ENCODE measurements around the gene BLOC1S4.

The BLOC1S4 gene

GRCh38 chr4:6692379-6692778 lies 23.6 kb upstream of the BLOC1S4 start:
- DNase-seq (ENCODE audit: low spot score): no peak

GRCh38 chr4:6692806-6693205 lies 23.2 kb upstream of the BLOC1S4 start:
- DNase-seq (ENCODE audit: low spot score): no peak

- DNase-seq (ENCODE audit: low spot score): no peak
Measured at GRCh38 chr4:6693231-6694176, 22.5 kb upstream of the BLOC1S4 start, which contains the start of gene S100P. TSS of gene S100P (plus strand) at chr4:6693878. CDS start at chr4:6693933, 55 bp downstream.

DNA sequence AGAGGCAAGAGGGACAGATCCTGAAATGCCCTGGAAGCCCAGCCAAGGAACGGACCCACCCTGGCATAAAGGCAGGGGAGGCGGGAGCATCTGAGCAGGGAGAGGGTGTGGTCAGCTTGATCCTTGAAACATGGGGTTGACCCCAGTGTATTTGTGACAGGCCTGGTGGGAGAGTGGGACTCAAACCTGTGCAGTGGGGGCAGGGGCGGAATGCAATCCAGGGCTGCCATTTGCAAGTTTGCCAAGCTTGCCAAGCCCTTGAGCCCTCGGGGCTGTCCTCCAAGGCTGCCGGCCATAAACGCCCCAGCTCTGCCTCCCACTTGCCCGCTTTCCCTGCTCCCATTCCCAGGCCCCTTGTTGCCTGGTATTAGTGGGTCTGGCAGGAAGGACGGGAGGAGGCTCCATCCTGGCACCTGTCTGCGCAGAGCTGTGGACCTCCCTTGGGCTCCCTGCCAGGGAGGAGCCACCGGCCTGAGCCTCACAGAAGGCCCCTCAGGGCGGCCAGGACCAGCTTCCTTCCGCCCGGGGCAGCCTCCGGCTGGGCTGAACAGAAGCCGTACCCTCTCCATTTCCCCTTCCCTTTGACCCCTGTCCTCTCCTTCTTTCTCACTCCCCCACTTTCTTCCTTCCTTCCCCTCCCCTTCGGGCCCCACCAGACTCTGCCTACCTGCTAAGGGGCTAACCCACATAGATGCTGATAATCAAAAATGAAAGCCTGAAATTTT lies 21.6 kb upstream of the BLOC1S4 start:
- DNase-seq (ENCODE audit: low spot score): no peak

DNA sequence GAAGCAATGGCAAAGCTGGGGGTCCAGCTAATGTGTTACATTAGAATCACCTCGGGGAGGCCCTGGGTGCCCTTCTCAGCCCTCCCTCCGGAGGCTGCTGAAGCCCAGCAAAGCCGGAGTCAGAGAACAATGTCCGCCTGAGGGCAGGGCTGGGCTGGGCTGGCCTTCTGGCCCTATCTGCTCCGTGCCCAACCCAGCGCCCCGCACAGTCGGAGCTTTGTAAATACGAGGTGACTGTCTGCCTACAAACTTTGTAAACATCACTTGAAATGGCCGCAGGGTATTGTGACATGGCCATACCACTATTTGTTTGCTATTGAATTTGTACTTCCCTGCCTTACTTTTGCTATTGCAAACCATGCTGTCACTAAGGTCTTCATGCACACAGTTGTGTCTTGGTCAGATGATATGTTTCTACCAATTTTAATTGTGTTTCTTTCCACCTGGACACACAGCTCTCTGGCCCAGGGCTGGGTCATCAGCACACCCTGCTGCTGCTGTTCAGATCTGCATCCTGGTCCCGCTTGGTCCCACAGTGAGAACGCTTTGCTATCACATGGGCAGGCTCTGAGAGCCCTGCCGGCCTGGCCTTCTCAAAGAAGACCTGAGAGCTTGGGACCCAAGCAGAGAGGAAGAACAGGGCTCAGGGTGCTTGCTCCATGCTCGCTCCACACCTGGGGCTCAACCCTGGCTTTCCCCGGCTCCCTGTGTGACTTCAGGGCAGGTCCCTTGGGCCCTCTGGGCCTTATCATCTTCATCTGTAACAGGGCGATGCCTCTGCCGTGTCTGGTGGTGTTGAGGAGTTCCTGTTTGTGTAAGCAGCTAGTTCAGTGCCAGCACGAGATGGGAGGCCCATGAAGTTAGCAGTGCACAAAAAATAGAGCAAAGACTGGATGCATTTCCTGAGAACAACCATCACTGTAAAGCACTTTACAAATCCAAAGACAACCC lies 20.0 kb upstream of the BLOC1S4 start:
- no peak for DNase-seq (ENCODE audit: low spot score)

DNA sequence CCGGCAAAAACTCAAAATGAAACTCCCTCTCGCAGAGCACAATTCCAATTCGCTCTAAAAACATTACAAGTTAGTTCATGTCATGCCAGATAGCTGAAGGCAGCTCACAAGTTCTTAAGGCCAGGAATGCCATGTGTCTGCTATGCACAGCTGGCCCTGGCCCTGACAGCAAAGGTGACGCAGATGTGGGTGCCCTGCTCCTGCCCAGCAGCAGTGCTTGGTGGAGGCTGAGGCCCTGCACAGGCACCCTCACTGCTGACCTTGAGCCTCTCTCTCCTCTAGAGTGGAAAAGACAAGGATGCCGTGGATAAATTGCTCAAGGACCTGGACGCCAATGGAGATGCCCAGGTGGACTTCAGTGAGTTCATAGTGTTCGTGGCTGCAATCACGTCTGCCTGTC lies 19.4 kb upstream of the BLOC1S4 start:
- DNase-seq (ENCODE audit: low spot score): no peak

DNA sequence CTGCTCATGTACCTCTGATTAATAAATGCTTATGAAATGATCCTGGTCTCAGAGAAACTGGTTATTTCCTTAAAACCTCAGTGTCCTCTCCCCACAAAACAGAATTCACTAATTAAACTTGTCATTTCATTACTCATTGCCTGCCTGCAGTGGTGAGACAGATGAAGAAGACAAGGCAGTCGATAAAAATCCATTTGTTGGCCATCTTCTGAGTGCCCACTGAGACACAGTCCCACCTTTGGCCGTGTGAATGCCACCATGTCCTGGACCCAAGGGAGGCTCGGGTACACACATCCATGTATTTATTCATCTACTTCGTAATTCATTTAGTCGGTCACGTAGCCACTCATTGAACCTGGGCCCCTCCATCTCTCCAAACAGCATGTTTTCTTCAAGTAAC lies 18.8 kb upstream of the BLOC1S4 start:
- DNase-seq (ENCODE audit: low spot score): no peak

GRCh38 chr4:6699388-6699787 lies 16.6 kb upstream of the BLOC1S4 start:
- DNase-seq (ENCODE audit: low spot score): no peak

- DNase-seq (ENCODE audit: low spot score): no peak
Measured at GRCh38 chr4:6699903-6700302, 16.1 kb upstream of the BLOC1S4 start.

DNA sequence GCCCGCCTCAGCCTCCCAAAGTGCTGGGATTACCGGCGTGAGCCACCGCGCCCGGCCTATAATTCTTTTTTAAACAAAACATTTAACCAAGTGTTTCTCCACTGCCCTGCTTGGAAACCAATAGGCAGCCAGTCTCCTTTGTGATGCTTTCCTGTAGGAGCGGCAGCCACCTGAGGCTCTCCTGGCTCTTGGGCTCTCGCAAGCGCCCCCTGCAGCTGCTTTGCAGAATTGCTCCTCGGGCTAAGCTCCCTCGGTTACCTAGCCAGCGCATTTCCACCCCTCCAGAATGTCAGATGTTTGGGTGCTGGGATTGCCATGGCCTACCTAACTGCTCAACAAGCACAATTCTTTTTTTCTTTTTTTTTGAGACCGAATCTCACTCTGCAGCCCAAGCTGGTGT lies 14.6 kb upstream of the BLOC1S4 start:
- DNase-seq (ENCODE audit: low spot score): no peak

DNA sequence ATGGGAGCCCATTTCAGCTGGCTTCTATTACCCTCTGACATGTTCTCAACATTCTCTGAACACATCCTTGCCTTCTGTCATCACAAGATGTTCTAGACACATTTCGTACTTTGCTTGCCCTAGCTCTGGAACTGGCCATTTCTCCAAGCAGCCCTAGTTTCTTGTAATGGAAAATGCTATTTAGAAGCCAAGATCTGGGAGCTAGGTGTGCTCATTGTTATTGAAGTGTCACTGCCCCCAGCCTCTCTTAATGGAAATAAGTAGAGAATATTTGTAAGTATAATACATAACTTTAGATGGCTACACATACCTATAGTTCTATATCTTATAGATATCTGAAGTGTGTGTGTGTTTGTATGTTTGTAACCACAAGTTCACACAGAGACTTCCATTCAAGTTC lies 13.2 kb upstream of the BLOC1S4 start:
- no peak for DNase-seq (ENCODE audit: low spot score)

GRCh38 chr4:6703786-6704185 lies 12.2 kb upstream of the BLOC1S4 start:
- DNase-seq (ENCODE audit: low spot score): no peak

- DNase-seq (ENCODE audit: low spot score): no peak
Measured at GRCh38 chr4:6705646-6706045, 10.3 kb upstream of the BLOC1S4 start.

GRCh38 chr4:6706173-6706572 lies 9.8 kb upstream of the BLOC1S4 start:
- no peak for DNase-seq (ENCODE audit: low spot score)

DNA sequence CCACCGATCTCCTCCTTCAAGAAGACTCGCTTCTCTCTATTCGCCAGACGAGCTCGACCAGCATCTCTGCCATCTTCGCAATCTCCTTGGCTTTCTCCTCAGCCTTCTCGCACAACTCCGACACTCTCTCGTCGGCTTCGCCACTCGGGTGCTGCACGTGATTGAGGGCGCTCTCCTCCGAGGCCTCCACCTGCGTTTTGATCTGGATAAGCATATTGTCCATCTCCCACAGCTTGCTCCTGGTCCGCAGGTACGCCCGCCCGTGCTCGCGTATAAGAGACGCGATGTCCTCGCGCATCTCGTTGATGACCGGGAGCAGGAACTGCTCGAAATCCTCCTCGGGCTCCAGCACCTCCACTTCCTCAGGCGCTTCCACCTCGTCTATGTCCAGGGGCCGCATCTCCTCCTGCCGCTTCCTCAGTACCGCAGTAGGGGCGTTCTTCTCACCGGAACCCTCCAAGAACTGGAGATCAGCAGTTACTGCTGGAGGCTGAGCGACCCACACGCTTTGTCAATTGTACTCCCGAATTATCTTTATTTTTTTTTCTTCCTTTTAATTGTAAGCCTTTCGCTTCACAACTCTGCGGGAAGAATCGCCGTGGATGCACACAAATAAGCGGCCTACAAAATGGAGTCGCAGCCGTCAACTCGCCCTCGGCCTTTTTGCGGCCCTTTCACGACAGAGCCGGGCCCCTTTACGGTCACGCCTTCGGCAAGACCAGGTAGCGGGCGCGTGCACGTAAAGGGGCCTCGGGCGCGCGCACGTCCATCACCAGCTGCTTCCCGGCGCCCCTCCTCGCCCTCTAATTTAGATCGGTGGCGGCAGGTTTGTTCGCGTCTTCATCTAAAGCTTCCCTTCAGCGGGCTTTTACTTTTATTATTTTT lies 6.5 kb upstream of the BLOC1S4 start, which contains the start of gene MRFAP1L1:
MRFAP1L1 (minus strand) TSS at position 636 of the 885 bp plus-strand sequence; CDS start at position 400, 236 bp downstream.
- DNase-seq (ENCODE audit: low spot score): peak; percentile 94

- no peak for DNase-seq (ENCODE audit: low spot score)
Measured at GRCh38 chr4:6710282-6710681, 5.7 kb upstream of the BLOC1S4 start.

GRCh38 chr4:6710996-6711395 lies 5.0 kb upstream of the BLOC1S4 start:
- no peak for DNase-seq (ENCODE audit: low spot score)

- no peak for DNase-seq (ENCODE audit: low spot score)
Measured at GRCh38 chr4:6714954-6715353, 1.0 kb upstream of the BLOC1S4 start.

GRCh38 chr4:6715704-6716017 lies 313 bp upstream of the BLOC1S4 start:
- DNase-seq (ENCODE audit: low spot score): no peak

DNA sequence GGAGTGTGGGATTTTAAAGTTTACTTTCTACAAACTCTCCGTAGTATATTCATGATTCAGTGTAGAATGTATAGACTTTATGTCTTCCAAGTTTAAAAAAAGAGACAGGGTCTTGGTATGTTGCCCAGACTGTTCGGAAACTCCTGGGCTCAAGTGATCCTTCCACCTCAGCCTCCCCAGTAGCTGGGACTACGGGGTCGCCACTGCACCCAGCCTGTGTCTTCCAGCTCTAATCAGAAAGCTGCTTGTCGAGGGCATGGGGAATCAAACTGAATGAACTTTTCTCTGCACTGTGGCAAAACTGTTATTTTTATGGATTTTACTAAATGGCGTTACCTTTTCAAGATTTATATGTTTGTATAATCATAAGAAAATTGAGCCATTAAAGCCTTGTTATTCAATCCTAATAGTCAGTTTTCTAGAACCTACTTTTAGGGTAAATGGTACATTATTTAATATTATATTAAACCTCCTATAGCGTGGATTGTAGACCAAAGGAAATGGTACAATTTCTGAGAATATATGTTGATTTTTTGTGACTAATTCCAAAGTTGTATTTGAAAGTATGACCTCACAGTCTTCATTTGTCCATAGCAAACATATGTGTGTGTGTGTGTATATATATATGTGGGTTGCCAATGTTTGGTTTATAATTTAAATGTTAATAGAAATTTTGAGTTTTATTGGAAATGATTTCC lies 1.1 kb downstream of the BLOC1S4 start:
- no peak for DNase-seq (ENCODE audit: low spot score)

Measured in hepatic stellate cell (primary cell).